Stomach (tissue), 4 donors: ENCODE measurements around the gene PDIA5.

ENCODE experiments used
- CTCF ChIP-seq, 7 experiments: fragments of 450-650 bp in 4 of 7; fragments of 200-600 bp in 3 of 7; sonication (generic) in 3 of 7; IDR thresholded peaks; one replicate each; pipeline ENCODE4 v1.5.1; 2016 to 2019; ENCODE audit warnings: antibody characterized with exemption in 7 of 7, control low read depth in 2 of 7, mild to moderate bottlenecking in 1 of 7
- EP300 ChIP-seq: sonication (generic); formaldehyde crosslinking; IDR thresholded peaks from one replicate; pipeline ENCODE4 v1.6.1; 2017; ENCODE audit warnings: antibody characterized with exemption

- TF ChIP-seq CTCF (IDR thresholded peaks at IDR 0.05) (no peak), EP300 (no peak)
Measured at GRCh38 chr3:123113889-123114450, 47.1 kb downstream of the PDIA5 start.
